ENCODE data around the gene SYNM.

DNA sequence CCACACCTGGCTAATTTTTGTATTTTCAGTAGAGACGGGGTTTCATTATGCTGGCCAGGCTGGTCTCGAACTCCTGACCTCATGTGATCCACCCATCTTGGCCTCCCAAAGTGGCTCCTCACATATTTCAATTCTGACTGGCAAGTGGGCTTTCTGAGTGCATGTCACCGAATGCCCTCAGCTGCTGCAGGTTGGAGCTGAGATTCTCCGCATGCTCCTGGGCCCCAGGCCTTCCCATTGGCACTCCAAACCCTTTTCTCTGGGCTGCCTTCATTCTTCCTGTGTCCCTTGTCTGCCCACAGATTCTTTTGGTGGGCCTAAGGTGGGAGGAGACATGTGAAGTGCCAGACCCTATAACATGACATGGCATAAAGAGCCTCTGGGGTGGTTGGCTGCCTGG lies 67.3 kb downstream of the SYNM start:
- TF ChIP-seq CTCF (IDR thresholded peaks at IDR 0.05; ENCODE audit: low read depth, low read length, poor library complexity, severe bottlenecking) (no peak), EZH2phosphoT487 (IDR thresholded peaks at IDR 0.05; ENCODE audit: borderline replicate concordance, low read length) (no peak)
